Measurements from ENCODE around the gene SLITRK6. TPM values are rescaled to one million over a fixed set of nuclear protein-coding genes. Genes with fewer than 3 reads are reported as not detected.

Gene SLITRK6
- total and polyA plus RNA-seq, 2 of the 8 experiments (the other 6 are each of a cell fraction or from before 2014, with no cell fraction given), result 0.11 to 0.17 TPM

- TF ChIP-seq MAX (IDR thresholded peaks at IDR 0.05) (no peak), CHD1 (IDR thresholded peaks at IDR 0.05; ENCODE audit: low read depth, low read length) (no peak), SIN3A (conservative IDR thresholded peaks at IDR 0.05 in 1 of 2, IDR thresholded peaks at IDR 0.05 in 1 of 2; ENCODE audit: low read depth in 1 of 2, low read length in 2 of 2) (no peak)
These were observed 20.3 kb upstream of the SLITRK6 start (continued) for GRCh38 chr13:85819513-85819912.

All from H1 (cell line).